GM12875 (cell line): Measurements from ENCODE around the gene AMMECR1L.

Experiments used
- H3K4me3 ChIP-seq: one replicate; pipeline ENCODE4 v1.5.1; 2011; ENCODE audit warnings: low read depth, low read length, control low read depth
- CTCF ChIP-seq: IDR thresholded peaks from 2 replicates; pipeline ENCODE4 v1.5.1; 2011; ENCODE audit warnings: low read depth, mild to moderate bottlenecking, control low read depth, inconsistent platforms, low read length, moderate library complexity, borderline replicate concordance; ENCODE audit not compliant: insufficient read depth

Gene AMMECR1L

DNA sequence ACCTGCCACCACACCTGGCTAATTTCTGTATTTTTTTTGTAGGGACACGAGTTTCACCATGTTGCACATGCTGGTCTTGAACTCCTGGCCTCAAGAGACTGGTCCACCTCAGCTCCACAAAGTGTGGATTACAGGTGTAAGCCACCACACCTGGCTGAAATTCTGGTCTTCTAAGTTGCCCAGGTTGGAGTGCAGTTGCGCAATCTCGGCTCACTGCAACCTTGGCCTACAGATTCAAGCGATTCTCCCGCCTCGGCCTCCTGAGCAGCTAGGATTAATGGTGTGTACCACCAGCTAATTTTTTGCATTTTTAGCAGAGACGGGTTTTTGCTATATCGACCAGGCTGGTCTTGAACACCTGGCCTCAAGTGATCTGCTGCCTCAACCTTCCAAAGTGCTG is 33.4 kb downstream of the AMMECR1L start:
- TF ChIP-seq CTCF, result no peak
- no peak overlapping the region for H3K4me3 ChIP-seq

DNA sequence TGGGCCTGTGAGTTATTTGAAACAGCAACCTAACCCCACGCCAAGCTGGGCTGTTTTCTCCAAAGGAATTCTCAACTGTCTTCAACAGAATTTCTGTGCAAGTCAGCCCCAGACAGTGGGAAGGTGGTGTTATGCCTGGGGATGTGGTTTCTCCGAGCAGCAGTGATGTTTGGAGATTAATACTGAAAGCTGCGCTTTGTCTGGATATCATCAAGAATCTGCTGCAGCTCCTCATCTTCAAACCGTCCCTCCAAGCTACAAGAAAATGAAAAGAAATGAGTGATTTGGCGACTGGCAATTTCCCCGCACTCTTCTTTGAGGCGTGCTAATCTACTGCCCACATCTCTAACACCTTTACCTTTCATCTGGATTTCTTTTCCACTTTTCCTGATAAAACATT is 37.8 kb downstream of the AMMECR1L start:
- no peak overlapping the region for H3K4me3 ChIP-seq
- no peak for TF ChIP-seq CTCF

- no peak for TF ChIP-seq CTCF
- H3K4me3 ChIP-seq, result no peak overlapping the region
These were observed 40.8 kb downstream of the AMMECR1L start for GRCh38 chr2:127844973-127845372.

- no peak overlapping the region for H3K4me3 ChIP-seq
- TF ChIP-seq CTCF, result no peak
These were observed 42.1 kb downstream of the AMMECR1L start for GRCh38 chr2:127843677-127844076.

DNA sequence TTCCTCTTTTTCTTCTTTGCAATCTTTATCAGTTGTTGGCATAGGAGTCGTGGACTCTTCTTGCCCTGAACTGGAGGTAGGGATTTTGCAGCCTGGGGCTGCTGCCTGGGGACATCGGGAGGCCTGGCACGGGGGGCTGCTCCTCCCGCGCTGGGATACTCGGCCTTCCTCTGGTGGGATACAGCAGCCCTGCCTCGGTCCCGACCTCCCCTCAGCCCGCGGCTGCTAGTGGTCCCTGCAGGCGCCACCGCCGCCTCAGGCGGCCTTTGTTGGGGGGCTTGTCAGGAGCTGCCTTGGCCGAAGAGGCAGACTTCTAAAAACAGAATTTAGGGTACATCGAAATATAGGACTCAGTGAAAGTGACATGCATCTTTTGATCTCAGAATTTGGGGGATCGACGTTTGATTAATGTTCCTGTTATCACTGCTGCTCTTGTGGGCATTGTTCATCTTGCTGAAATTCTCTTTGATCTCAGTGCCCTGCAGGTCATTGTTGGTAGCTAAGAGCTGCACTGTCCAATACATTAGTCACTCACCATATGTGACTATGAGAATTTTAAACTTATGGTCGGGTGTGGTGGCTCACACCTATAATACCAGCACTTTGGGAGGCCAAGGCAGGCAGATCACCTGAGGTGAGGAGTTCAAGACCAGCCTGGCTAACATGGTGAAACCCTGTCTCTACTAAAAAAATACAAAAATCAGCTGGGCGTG is 44.1 kb downstream of the AMMECR1L start:
- TF ChIP-seq CTCF, result no peak
- no peak overlapping the region for H3K4me3 ChIP-seq

DNA sequence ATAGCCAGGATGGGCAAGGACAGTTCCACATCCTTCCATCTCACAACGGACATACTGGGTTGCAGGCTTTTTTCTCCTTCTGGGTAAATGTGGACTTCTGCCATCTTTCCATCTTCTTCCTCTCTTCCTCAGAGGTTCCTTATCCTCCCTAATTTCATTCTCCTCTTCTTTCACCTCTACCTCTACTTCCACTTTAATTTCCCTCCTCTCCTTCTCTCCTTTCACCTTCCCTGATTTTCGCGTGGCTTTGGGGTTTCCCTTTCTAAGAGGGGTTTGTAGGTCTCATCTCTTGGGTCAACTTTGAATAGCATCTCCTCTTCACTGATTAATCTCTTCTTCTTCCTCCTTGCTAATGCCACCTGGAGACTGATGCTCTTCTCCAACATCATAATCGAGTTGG is 44.9 kb downstream of the AMMECR1L start:
- no peak for TF ChIP-seq CTCF

GRCh38 chr2:127834951-127835350 is 50.8 kb downstream of the AMMECR1L start:
- no peak for TF ChIP-seq CTCF
- no peak overlapping the region for H3K4me3 ChIP-seq

More for the DNA sequence above, 44.9 kb downstream of the AMMECR1L start:
- H3K4me3 ChIP-seq, result no peak overlapping the region
